ENCODE measurements around the gene TEX12. TPM values are rescaled to one million over a fixed set of nuclear protein-coding genes. Genes with fewer than 3 reads are reported as not detected.
A peak's percentile ranks its signal among the peaks of the same experiment; 100 is the strongest.

Gene TEX12
- polyA plus RNA-seq, 1 donor from 2014 or later: 0.51 TPM

GRCh38 chr11:112174789-112175598 lies 7.8 kb downstream of the TEX12 start, which contains the start of gene BCO2:
TSS of gene BCO2 (plus strand) at chr11:112175512. CDS start at chr11:112175602, 90 bp downstream.
- Histone ChIP-seq H2AFZ (ENCODE audit: low read depth, low read length) (peak within 1 kb of the TSS; percentile 19), H3K36me3 (ENCODE audit: insufficient read depth, low read length) (no peaks in the 10 kb centered on the region), H4K20me1 (ENCODE audit: insufficient read depth) (no peaks in the 10 kb centered on the region), H3K79me2 (replicated peaks; ENCODE audit: insufficient read depth, low read length) (no peaks in the 10 kb centered on the region), H3K4me2 (ENCODE audit: low read length) (peak within 1 kb of the TSS; percentile 49), H3K27ac (ENCODE audit: low read length) (no peak within 1 kb of the TSS), H3K9me3 (ENCODE audit: low read length) (no peaks in the 10 kb centered on the region), H3F3A (ENCODE audit: insufficient read depth, low read length, poor library complexity, severe bottlenecking) (no peaks in the 10 kb centered on the region), H3K9ac (ENCODE audit: low read length) (peak within 1 kb of the TSS; percentile 20), H3K4me3 (ENCODE audit: low read length) (peak within 1 kb of the TSS; percentile 59), H3K27me3 (ENCODE audit: insufficient read depth, low read depth, low read length) (no peaks in the 10 kb centered on the region), H3K9me2 (ENCODE audit: insufficient read depth, low read length) (no peaks in the 10 kb centered on the region)
- TF ChIP-seq EP300 (conservative IDR thresholded peaks at IDR 0.05; ENCODE audit: poor library complexity, severe bottlenecking) (no peak), CTCF (IDR thresholded peaks at IDR 0.05; ENCODE audit: poor library complexity, severe bottlenecking) (peak; percentile 81), RAD21 (conservative IDR thresholded peaks at IDR 0.05) (peak; percentile 65), SMC3 (conservative IDR thresholded peaks at IDR 0.05; ENCODE audit: poor library complexity) (peak; percentile 50)

- H3F3A ChIP-seq (ENCODE audit: insufficient read depth, low read length, poor library complexity, severe bottlenecking): no peaks in the 10 kb centered on the region
- H3K79me2 ChIP-seq (replicated peaks; ENCODE audit: insufficient read depth, low read length): no peaks in the 10 kb centered on the region
- H3K36me3 ChIP-seq (ENCODE audit: insufficient read depth, low read length): no peaks in the 10 kb centered on the region
- peak overlapping the region; percentile 19 for H2AFZ ChIP-seq (ENCODE audit: low read depth, low read length)
- H3K27me3 ChIP-seq (ENCODE audit: insufficient read depth, low read depth, low read length): no peaks in the 10 kb centered on the region
- TF ChIP-seq POLR2AphosphoS5 (IDR thresholded peaks at IDR 0.05) (no peak), SMC3 (conservative IDR thresholded peaks at IDR 0.05; ENCODE audit: poor library complexity) (no peak), RAD21 (conservative IDR thresholded peaks at IDR 0.05) (no peak), REST (IDR thresholded peaks at IDR 0.05; ENCODE audit: borderline replicate concordance) (no peak), MXI1 (conservative IDR thresholded peaks at IDR 0.05; ENCODE audit: poor library complexity, severe bottlenecking) (no peak), EZH2 (IDR thresholded peaks at IDR 0.05; ENCODE audit: borderline replicate concordance, insufficient read depth, low read length, poor library complexity, severe bottlenecking) (no peak), TAF1 (IDR thresholded peaks at IDR 0.05; ENCODE audit: low read depth) (no peak), EP300 (conservative IDR thresholded peaks at IDR 0.05; ENCODE audit: poor library complexity, severe bottlenecking) (no peak), CTCF (IDR thresholded peaks at IDR 0.05; ENCODE audit: poor library complexity, severe bottlenecking) (no peak)
- no peak overlapping the region for H3K27ac ChIP-seq (ENCODE audit: low read length)
- peak overlapping the region; percentile 59 for H3K4me3 ChIP-seq (ENCODE audit: low read length)
- no peaks in the 10 kb centered on the region for H4K20me1 ChIP-seq (ENCODE audit: insufficient read depth)
- peak overlapping the region; percentile 49 for H3K4me2 ChIP-seq (ENCODE audit: low read length)
- peak overlapping the region; percentile 20 for H3K9ac ChIP-seq (ENCODE audit: low read length)
- H3K9me2 ChIP-seq (ENCODE audit: insufficient read depth, low read length): no peaks in the 10 kb centered on the region
- no peaks in the 10 kb centered on the region for H3K9me3 ChIP-seq (ENCODE audit: low read length)
These were observed 8.4 kb downstream of the TEX12 start for GRCh38 chr11:112175599-112175952.
